Caco-2 (cell line): ENCODE data around the gene NRP2. TPM values are rescaled to one million over a fixed set of nuclear protein-coding genes. Genes with fewer than 3 reads are reported as not detected.

Experiments used
- BruUV-seq: library from RNA; stranded (reverse); fragments of 400-500 nt; replicated peaks from 2 replicates; lab custom pipeline; 2021; lab: Mats Ljungman, UMichigan
- CTCF ChIA-PET: fragments of 300-600 bp; sonication (Branson Sonifier 250); formaldehyde crosslinking; loops from one replicate; lab custom pipeline; 2022; ENCODE audit warnings: antibody characterized with exemption; lab: Charles Lee
- POLR2A ChIA-PET: fragments of 300-600 bp; sonication (Branson Sonifier 250); formaldehyde crosslinking; loops from one replicate; lab custom pipeline; 2022; ENCODE audit warnings: antibody characterized with exemption; lab: Charles Lee
- DNase-seq, 2 experiments: peaks; one replicate each; pipeline versions ENCODE4 v3.0.0 to v3.0.0-alpha.2; 2020 to 2022
- H3K27me3 ChIP-seq: replicated peaks from 2 replicates; pipeline ENCODE4 v1.6.0; 2011; ENCODE audit warnings: low read length; ENCODE audit not compliant: control insufficient read depth, insufficient read depth
- H3K36me3 ChIP-seq: 2 replicates; pipeline ENCODE4 v1.5.1; 2011; ENCODE audit warnings: low read length; ENCODE audit not compliant: control insufficient read depth, insufficient read depth
- H3K4me1 ChIP-seq: fragments of 250-450 bp; sonication (Bioruptor Pico); 2 replicates; pipeline ENCODE4 v1.5.1; 2020; ENCODE audit warnings: mild to moderate bottlenecking
- H3K4me3 ChIP-seq: 2 replicates; pipeline ENCODE4 v1.5.1; 2011; ENCODE audit warnings: low read depth, mild to moderate bottlenecking, control low read depth, low read length
- H3K9me3 ChIP-seq: fragments of 250-450 bp; sonication (Bioruptor Pico); 2 replicates; pipeline ENCODE4 v1.5.1; 2020; ENCODE audit warnings: mild to moderate bottlenecking, moderate library complexity
- H3K27ac Mint-ChIP-seq: one replicate; pipeline ENCODE4 v1.8.0; 2022; ENCODE audit warnings: mixed read lengths; ENCODE audit not compliant: unreplicated experiment
- H3K27me3 Mint-ChIP-seq: one replicate; pipeline ENCODE4 v1.8.0; 2022; ENCODE audit warnings: mixed read lengths; ENCODE audit not compliant: insufficient read depth, unreplicated experiment
- H3K36me3 Mint-ChIP-seq: one replicate; pipeline ENCODE4 v1.8.0; 2022; ENCODE audit warnings: mild to moderate bottlenecking, mixed read lengths; ENCODE audit not compliant: insufficient read depth, unreplicated experiment
- H3K4me1 Mint-ChIP-seq: one replicate; pipeline ENCODE4 v1.8.0; 2022; ENCODE audit warnings: low read depth, mixed read lengths; ENCODE audit not compliant: unreplicated experiment
- H3K4me3 Mint-ChIP-seq: one replicate; pipeline ENCODE4 v1.8.0; 2022; ENCODE audit warnings: mild to moderate bottlenecking, moderate library complexity, mixed read lengths; ENCODE audit not compliant: unreplicated experiment
- H3K9me3 Mint-ChIP-seq: one replicate; pipeline ENCODE4 v1.8.0; 2022; ENCODE audit warnings: mixed read lengths; ENCODE audit not compliant: unreplicated experiment
- CTCF ChIP-seq, 2 experiments: fragments of 200-600 bp in 1 of 2; IDR thresholded peaks; 1 replicate in 1 of 2; 2 replicates in 1 of 2; pipeline versions ENCODE4 v1.5.1 to v1.8.0; 2011 to 2022; ENCODE audit warnings: antibody characterized with exemption in 1 of 2, control low read depth in 1 of 2, inconsistent platforms in 1 of 2, low read depth in 1 of 2, low read length in 1 of 2, mild to moderate bottlenecking in 1 of 2, moderate library complexity in 1 of 2; ENCODE audit not compliant: insufficient read depth in 1 of 2, severe bottlenecking in 1 of 2, unreplicated experiment in 1 of 2
- intact Hi-C: fragments of 100-400 bp; cut with micrococcal nuclease; formaldehyde crosslinking; loops from one replicate; pipeline ENCODE4 v1.10.0; 2022; ENCODE audit not compliant: unreplicated experiment
- total RNA-seq: library from RNA; stranded (reverse); gene quantifications from 2 replicates; pipeline ENCODE4 v1.2.3, GENCODE V29; 2022

Gene NRP2
- total RNA-seq, 1 experiment from 2014 or later, result 96.9 TPM

GRCh38 chr2:205835251-205835791 lies 153.0 kb downstream of the NRP2 start:
- BruUV-seq, result no TSS peak
- H3K4me3 Mint-ChIP-seq, result no peak overlapping the region
- H3K27me3 Mint-ChIP-seq, result peaks cover 11% of the 10 kb centered on the region
- H3K36me3 Mint-ChIP-seq, result no peaks in the 10 kb centered on the region
- Histone ChIP-seq H3K36me3 (no peaks in the 10 kb centered on the region), H3K4me1 (no peaks in the 10 kb centered on the region), H3K27me3 (no peaks in the 10 kb centered on the region), H3K4me3 (no peak overlapping the region), H3K9me3 (no peaks in the 10 kb centered on the region)
- POLR2A ChIA-PET, result no interaction called here
- TF ChIP-seq CTCF (IDR thresholded peaks at IDR 0.05; ENCODE audit: insufficient read depth in 1 of 2, low read depth in 1 of 2, low read length in 1 of 2, severe bottlenecking in 1 of 2, unreplicated experiment in 1 of 2), result no peak
- intact Hi-C loops, result no loop called here
- CTCF ChIA-PET, result no interaction called here
- H3K27ac Mint-ChIP-seq, result no peak overlapping the region
- H3K4me1 Mint-ChIP-seq, result no peaks in the 10 kb centered on the region
- no peak for DNase-seq
- peaks cover 32% of the 10 kb centered on the region for H3K9me3 Mint-ChIP-seq

GRCh38 chr2:205835923-205836322 lies 153.6 kb downstream of the NRP2 start:
- Histone ChIP-seq H3K36me3 (no peaks in the 10 kb centered on the region), H3K27me3 (no peaks in the 10 kb centered on the region), H3K4me1 (no peaks in the 10 kb centered on the region), H3K4me3 (no peak overlapping the region), H3K9me3 (no peaks in the 10 kb centered on the region)
- DNase-seq, result no peak
- no peaks in the 10 kb centered on the region for H3K36me3 Mint-ChIP-seq
- ChIA-PET CTCF (no interaction called here), POLR2A (no interaction called here)
- no peak overlapping the region for H3K4me3 Mint-ChIP-seq
- H3K4me1 Mint-ChIP-seq, result no peaks in the 10 kb centered on the region
- no peak overlapping the region for H3K27ac Mint-ChIP-seq
- peaks cover 32% of the 10 kb centered on the region for H3K9me3 Mint-ChIP-seq
- peaks cover 11% of the 10 kb centered on the region for H3K27me3 Mint-ChIP-seq
- intact Hi-C loops, result no loop called here
- no peak for TF ChIP-seq CTCF (IDR thresholded peaks at IDR 0.05; ENCODE audit: insufficient read depth in 1 of 2, low read depth in 1 of 2, low read length in 1 of 2, severe bottlenecking in 1 of 2, unreplicated experiment in 1 of 2)
- BruUV-seq, result no TSS peak

GRCh38 chr2:205836477-205837221 lies 154.3 kb downstream of the NRP2 start:
- ChIA-PET POLR2A (no interaction called here), CTCF (no interaction called here)
- Mint-ChIP-seq H3K4me3 (no peak overlapping the region), H3K9me3 (peaks cover 32% of the 10 kb centered on the region), H3K36me3 (no peaks in the 10 kb centered on the region), H3K27me3 (peaks cover 11% of the 10 kb centered on the region), H3K27ac (no peak overlapping the region), H3K4me1 (no peaks in the 10 kb centered on the region)
- no peaks in the 10 kb centered on the region for H3K9me3 ChIP-seq
- no TSS peak for BruUV-seq
- no peak for TF ChIP-seq CTCF (IDR thresholded peaks at IDR 0.05; ENCODE audit: insufficient read depth in 1 of 2, low read depth in 1 of 2, low read length in 1 of 2, severe bottlenecking in 1 of 2, unreplicated experiment in 1 of 2)
- no peaks in the 10 kb centered on the region for H3K27me3 ChIP-seq
- no peak for DNase-seq
- intact Hi-C loops, result no loop called here
- no peak overlapping the region for H3K4me3 ChIP-seq
- H3K36me3 ChIP-seq, result no peaks in the 10 kb centered on the region
- H3K4me1 ChIP-seq, result no peaks in the 10 kb centered on the region
